GM10248 (cell line): Measurements from ENCODE around the gene PLA2G4A.
A peak's percentile ranks its signal among the peaks of the same experiment; 100 is the strongest.

Experiments
- CTCF ChIA-PET: fragments of 300-600 bp; sonication (Branson Sonifier 250); formaldehyde crosslinking; extraction: SDS; loops from one replicate; lab custom pipeline; 2021; ENCODE audit warnings: antibody characterized with exemption; lab: Yijun Ruan, JAX
- POLR2A ChIA-PET: fragments of 350-650 bp; sonication (Branson Sonifier 250); formaldehyde crosslinking; extraction: SDS; loops from one replicate; lab custom pipeline; 2020; ENCODE audit warnings: antibody characterized with exemption; lab: Yijun Ruan, JAX
- DNase-seq: peaks from one replicate; pipeline ENCODE4 v3.0.0; 2012; ENCODE audit errors: extremely low spot score
- TF ChIP-seq, protein P1 (sequence below): IDR thresholded peaks from 2 replicates; pipeline ENCODE4 v1.5.1; 2012; ENCODE audit warnings: mild to moderate bottlenecking, low read depth; ENCODE audit errors: extremely low read depth, missing control alignments, control extremely low read depth

PLA2G4A gene

GRCh38 chr1:186804679-186805078, 24.1 kb upstream of the PLA2G4A start:
- TF ChIP-seq, protein P1, sequence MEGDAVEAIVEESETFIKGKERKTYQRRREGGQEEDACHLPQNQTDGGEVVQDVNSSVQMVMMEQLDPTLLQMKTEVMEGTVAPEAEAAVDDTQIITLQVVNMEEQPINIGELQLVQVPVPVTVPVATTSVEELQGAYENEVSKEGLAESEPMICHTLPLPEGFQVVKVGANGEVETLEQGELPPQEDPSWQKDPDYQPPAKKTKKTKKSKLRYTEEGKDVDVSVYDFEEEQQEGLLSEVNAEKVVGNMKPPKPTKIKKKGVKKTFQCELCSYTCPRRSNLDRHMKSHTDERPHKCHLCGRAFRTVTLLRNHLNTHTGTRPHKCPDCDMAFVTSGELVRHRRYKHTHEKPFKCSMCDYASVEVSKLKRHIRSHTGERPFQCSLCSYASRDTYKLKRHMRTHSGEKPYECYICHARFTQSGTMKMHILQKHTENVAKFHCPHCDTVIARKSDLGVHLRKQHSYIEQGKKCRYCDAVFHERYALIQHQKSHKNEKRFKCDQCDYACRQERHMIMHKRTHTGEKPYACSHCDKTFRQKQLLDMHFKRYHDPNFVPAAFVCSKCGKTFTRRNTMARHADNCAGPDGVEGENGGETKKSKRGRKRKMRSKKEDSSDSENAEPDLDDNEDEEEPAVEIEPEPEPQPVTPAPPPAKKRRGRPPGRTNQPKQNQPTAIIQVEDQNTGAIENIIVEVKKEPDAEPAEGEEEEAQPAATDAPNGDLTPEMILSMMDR = no peak
- ChIA-PET CTCF (interaction anchor here (1.3 kb wide), 1 partner anchor 25 kb away, joined by 3 read pairs; no protein-coding TSS in a partner anchor), POLR2A (interaction anchor here (0.5 kb wide), 1 partner anchor 425 kb away, joined by 5 read pairs; no protein-coding TSS in a partner anchor)
- no peak for DNase-seq

- TF ChIP-seq, protein P1 = peak; percentile 41
- no peak for DNase-seq
- ChIA-PET POLR2A (no interaction called here), CTCF (interaction anchor here (0.6 to 2.9 kb wide), 19 partner anchors 9 to 431 kb away, joined by 3 to 18 read pairs (median 3); partner anchors contain the start of genes PTGS2 and TPR)
These were observed 22.3 kb upstream of the PLA2G4A start for GRCh38 chr1:186806477-186806876.

GRCh38 chr1:186807163-186807562, 21.6 kb upstream of the PLA2G4A start:
- TF ChIP-seq, protein P1 = no peak
- POLR2A ChIA-PET = no interaction called here

DNA sequence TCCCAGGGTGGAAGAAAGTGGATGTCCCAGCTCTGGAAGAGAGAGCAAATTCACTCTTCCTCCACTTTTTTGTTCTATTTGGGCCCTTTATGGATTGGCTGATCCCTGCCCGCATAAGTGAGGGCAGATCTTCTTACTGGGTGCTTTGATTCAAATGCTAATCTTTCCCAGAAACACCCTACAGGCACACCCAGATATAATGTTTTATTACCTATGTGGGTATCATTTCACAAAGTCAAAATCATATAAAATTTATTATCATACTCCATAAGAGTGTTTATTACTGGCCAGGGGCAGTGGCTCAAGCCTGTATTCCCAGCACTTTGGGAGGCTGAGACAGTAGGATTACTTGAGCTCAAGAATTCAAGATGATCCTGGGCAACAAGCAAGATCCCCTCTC, 16.9 kb upstream of the PLA2G4A start:
- ChIA-PET CTCF (interaction anchor here (1.3 kb wide), 1 partner anchor 12 kb away, joined by 5 read pairs; no protein-coding TSS in a partner anchor), POLR2A (interaction anchor here (0.6 kb wide), 1 partner anchor 1529 kb away, joined by 5 read pairs; no protein-coding TSS in a partner anchor)
- TF ChIP-seq, protein P1 = no peak
- DNase-seq = no peak

More at GRCh38 chr1:186807163-186807562, 21.6 kb upstream of the PLA2G4A start:
- CTCF ChIA-PET = interaction anchor here (0.6 to 2.9 kb wide), 13 partner anchors 9 to 432 kb away, joined by 3 to 18 read pairs (median 3); partner anchors contain the start of genes PTGS2 and TPR
- DNase-seq = no peak

DNA sequence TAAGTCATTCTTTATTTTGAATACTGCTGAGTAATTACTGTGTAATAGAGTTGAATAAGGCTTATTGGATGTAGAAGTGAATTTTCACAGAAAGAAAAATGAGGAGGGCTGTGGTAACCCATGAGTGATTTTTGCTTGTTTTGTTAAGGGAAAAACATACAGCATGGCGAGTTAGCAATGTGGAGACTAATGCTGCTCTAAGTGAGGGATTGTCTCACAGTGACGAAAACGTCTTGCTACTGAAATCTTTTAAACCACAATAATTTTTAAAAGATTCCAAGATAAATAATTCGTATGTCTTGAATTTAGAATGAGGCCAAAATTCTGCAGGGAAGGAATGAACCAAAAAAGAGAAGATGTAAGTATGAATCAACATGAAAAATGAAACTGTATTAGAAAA, 16.2 kb upstream of the PLA2G4A start:
- ChIA-PET POLR2A (no interaction called here), CTCF (interaction anchor here (1.3 kb wide), 2 partner anchors 13 to 29 kb away, joined by 3 to 5 read pairs; no protein-coding TSS in a partner anchor)
- DNase-seq = no peak
- TF ChIP-seq, protein P1 = no peak

DNA sequence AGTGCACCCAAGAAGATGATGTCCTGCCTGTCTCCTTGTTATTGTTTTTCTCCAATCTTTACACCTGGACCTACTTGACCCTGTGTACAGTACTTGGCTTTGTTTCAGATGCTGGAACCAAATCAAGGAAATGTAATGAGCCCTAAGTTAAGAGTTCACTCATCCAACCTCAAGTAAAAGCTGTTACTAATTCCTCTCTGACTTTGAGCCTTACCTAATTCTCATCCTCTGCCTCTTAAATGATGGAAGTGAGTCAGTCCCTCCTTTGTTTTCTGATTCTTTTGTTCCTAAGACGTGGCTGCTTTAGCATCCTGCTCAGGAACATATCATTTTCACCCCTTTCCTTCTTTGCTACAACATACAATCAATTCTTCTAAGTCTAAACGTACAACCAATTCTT, 15.3 kb upstream of the PLA2G4A start:
- CTCF ChIA-PET = interaction anchor here (1.0 to 1.4 kb wide), 3 partner anchors 14 to 30 kb away, joined by 3 read pairs; partner anchors contain the start of gene PLA2G4A

More for the DNA sequence above, 15.3 kb upstream of the PLA2G4A start:
- TF ChIP-seq, protein P1 = no peak
- no peak for DNase-seq
- POLR2A ChIA-PET = no interaction called here
